Stomach (tissue), 9 donors: Measurements from ENCODE around the gene GOLGA6L9. TPM values are rescaled to one million over a fixed set of nuclear protein-coding genes. Genes with fewer than 3 reads are reported as not detected.
"Not testable (repeated sequence)": the region's sequence is repeated elsewhere in the genome, so short reads cannot be mapped to it uniquely, and the experiment has no call there.

Experiments
- DNase-seq, 2 donors: peaks; one replicate each; pipeline versions ENCODE4 v3.0.0 to v3.0.0-alpha.2; 2013 to 2019
- H3K27ac ChIP-seq, 5 donors: fragments of 200-600 bp in 4 of 5; sonication (generic) in 4 of 5; one replicate each; pipeline ENCODE4 v1.5.1; 2013 to 2019; ENCODE audit warnings: mild to moderate bottlenecking in 1 of 5, moderate library complexity in 1 of 5
- H3K27me3 ChIP-seq, 3 donors: fragments of 200-600 bp; sonication (generic); one replicate each; pipeline ENCODE4 v1.5.1; 2017 to 2019; ENCODE audit warnings: mixed run types in 1 of 3
- H3K36me3 ChIP-seq, 4 donors: fragments of 200-600 bp; sonication (generic); 1 replicate in 3 of 4; 2 replicates in 1 of 4; pipeline ENCODE4 v1.5.1; 2016 to 2019
- H3K4me1 ChIP-seq, 4 donors: fragments of 200-600 bp; sonication (generic); one replicate each; pipeline ENCODE4 v1.5.1; 2016 to 2019
- H3K4me3 ChIP-seq, 4 donors: fragments of 200-600 bp; sonication (generic) in 3 of 4; one replicate each; pipeline ENCODE4 v1.5.1; 2016 to 2019; ENCODE audit warnings: mild to moderate bottlenecking in 1 of 4
- H3K9me3 ChIP-seq, 4 donors: fragments of 200-600 bp; sonication (generic); one replicate each; pipeline ENCODE4 v1.5.1; 2016 to 2019
- CTCF ChIP-seq, 7 experiments: fragments of 450-650 bp in 4 of 7; fragments of 200-600 bp in 3 of 7; sonication (generic) in 3 of 7; IDR thresholded peaks; one replicate each; pipeline ENCODE4 v1.5.1; 2016 to 2019; ENCODE audit warnings: antibody characterized with exemption in 7 of 7, control low read depth in 2 of 7, mild to moderate bottlenecking in 1 of 7
- EP300 ChIP-seq: sonication (generic); formaldehyde crosslinking; IDR thresholded peaks from one replicate; pipeline ENCODE4 v1.6.1; 2017; ENCODE audit warnings: antibody characterized with exemption
- POLR2A ChIP-seq, 4 donors: fragments of 450-650 bp; IDR thresholded peaks; one replicate each; pipeline ENCODE4 v1.6.1; 2016; ENCODE audit warnings: antibody characterized with exemption in 4 of 4, control low read depth in 2 of 4, mild to moderate bottlenecking in 1 of 4, moderate library complexity in 1 of 4
- POLR2AphosphoS5 ChIP-seq, 3 donors: sonication (generic); formaldehyde crosslinking; IDR thresholded peaks; one replicate each; pipeline ENCODE4 v1.6.1; 2016; ENCODE audit warnings: antibody characterized with exemption in 3 of 3
- WGBS, 5 donors: extraction: QIAGEN DNeasy Blood & Tissue Kit in 3 of 5; methylation state at CpG; one replicate each; pipeline versions ENCODE4 v1.1.5 to v1.1.7; 2013 to 2018; 5-methylcytosine and 5-hydroxymethylcytosine counted together
- intact Hi-C: fragments of 100-400 bp; cut with DNase I; formaldehyde crosslinking; loops from one replicate; pipeline ENCODE4 v1.15.1; 2023; ENCODE audit warnings: low total_unique reads
- polyA plus RNA-seq, 3 donors: library from polyadenylated mRNA; stranded (reverse); fragments of 200-250 nt; gene quantifications; one replicate each; pipeline ENCODE4 v1.2.3, GENCODE V29; 2013
- total RNA-seq, 5 donors: library from RNA; depleted of rRNA; stranded (reverse); fragments of >200 nt; gene quantifications; one replicate each; pipeline versions ENCODE4 v1.1.0 to v1.2.3, GENCODE V29; 2014 to 2016
- donor health status: healthy with polysubstance abuse.
- donor health status: Bipolar disorder and iron deficiency.
- donor health status: healthy.

The GOLGA6L9 gene
- total and polyA plus RNA-seq, 8 donors, result 3.2 to 16.1 (median 11.3) TPM

- Histone ChIP-seq H3K4me1 (no peaks in the 10 kb centered on the region), H3K27me3 (no peaks in the 10 kb centered on the region), H3K36me3 (no peaks in the 10 kb centered on the region), H3K9me3 (no peaks in the 10 kb centered on the region), H3K27ac (no peak overlapping the region), H3K4me3 (no peak overlapping the region)
- intact Hi-C loops, result no loop called here
- no peak for DNase-seq
- WGBS, 5 donors, result 40 to 73% (median 60%) methylated on average over 3 of the region's 3 CpGs
- no peak for TF ChIP-seq POLR2AphosphoS5 (IDR thresholded peaks at IDR 0.05)
- TF ChIP-seq CTCF (IDR thresholded peaks at IDR 0.05), result no peak
- no peak for TF ChIP-seq POLR2A (IDR thresholded peaks at IDR 0.05)
- TF ChIP-seq EP300, result no peak
Observed at GRCh38 chr15:82397817-82398216, 31.8 kb upstream of the GOLGA6L9 start.

GRCh38 chr15:82398785-82399184 lies 30.8 kb upstream of the GOLGA6L9 start:
- TF ChIP-seq CTCF (IDR thresholded peaks at IDR 0.05) (no peak), POLR2A (IDR thresholded peaks at IDR 0.05) (no peak), POLR2AphosphoS5 (IDR thresholded peaks at IDR 0.05) (no peak), EP300 (no peak)
- intact Hi-C loops, result no loop called here
- H3K36me3 ChIP-seq, result no peaks in the 10 kb centered on the region
- no peak overlapping the region for H3K27ac ChIP-seq
- H3K4me1 ChIP-seq, result no peaks in the 10 kb centered on the region
- H3K9me3 ChIP-seq, result no peaks in the 10 kb centered on the region
- 100% methylated on average over 1 of the region's 1 CpG; no CpG with 5 or more reads in 3 of the 5 donors for whole genome bisulfite sequencing, 5 donors
- no peak for DNase-seq
- no peaks in the 10 kb centered on the region for H3K27me3 ChIP-seq
- H3K4me3 ChIP-seq, result no peak overlapping the region

GRCh38 chr15:82399366-82400103 lies 30.1 kb upstream of the GOLGA6L9 start:
- intact Hi-C loops, result not testable (repeated sequence)

GRCh38 chr15:82401918-82402317 lies 27.7 kb upstream of the GOLGA6L9 start:
- H3K27ac ChIP-seq, H3K27me3 ChIP-seq, intact Hi-C loops, DNase-seq, H3K4me3 ChIP-seq, H3K9me3 ChIP-seq, H3K4me1 ChIP-seq: not testable (repeated sequence)
- WGBS, 5 donors, result 91 to 99% (median 95%) methylated on average over 6 of the region's 6 CpGs
- peaks cover 4 to 10% (median 8%) of the 10 kb centered on the region in 4 donors for H3K36me3 ChIP-seq

More at GRCh38 chr15:82399366-82400103, 30.1 kb upstream of the GOLGA6L9 start:
- not testable (repeated sequence) for H3K36me3 ChIP-seq, DNase-seq, H3K9me3 ChIP-seq, H3K27ac ChIP-seq, H3K4me1 ChIP-seq, H3K4me3 ChIP-seq, H3K27me3 ChIP-seq
- 79 to 90% (median 86%) methylated on average over 5 of the region's 5 CpGs for WGBS, 5 donors

- H3K4me1 ChIP-seq, H3K4me3 ChIP-seq, intact Hi-C loops, H3K9me3 ChIP-seq, DNase-seq, H3K27me3 ChIP-seq, H3K27ac ChIP-seq: not testable (repeated sequence)
- H3K36me3 ChIP-seq, result peaks cover 4 to 10% (median 8%) of the 10 kb centered on the region in 4 donors
- WGBS, 5 donors, result 66 to 88% (median 76%) methylated on average over 1 of the region's 1 CpG
Observed at GRCh38 chr15:82402341-82402740, 27.3 kb upstream of the GOLGA6L9 start.

GRCh38 chr15:82406211-82406610 lies 23.4 kb upstream of the GOLGA6L9 start:
- 33 to 56% (median 47%) methylated on average over 2 of the region's 2 CpGs for WGBS, 5 donors
- H3K36me3 ChIP-seq, result peaks cover 4 to 10% (median 8%) of the 10 kb centered on the region in 4 donors
- H3K4me1 ChIP-seq, H3K27me3 ChIP-seq, intact Hi-C loops, H3K4me3 ChIP-seq, H3K9me3 ChIP-seq, H3K27ac ChIP-seq: not testable (repeated sequence)
- DNase-seq, result peak in 1 of 2 donors; percentile 5

- H3K27me3 ChIP-seq, intact Hi-C loops, DNase-seq, H3K36me3 ChIP-seq, H3K4me3 ChIP-seq, H3K9me3 ChIP-seq, H3K27ac ChIP-seq: not testable (repeated sequence)
- WGBS, 5 donors, result 61 to 79% (median 74%) methylated on average over 4 of the region's 4 CpGs
- peaks cover 0 to 11% (median 5%) of the 10 kb centered on the region in 4 donors for H3K4me1 ChIP-seq
Observed at GRCh38 chr15:82410306-82410705, 19.3 kb upstream of the GOLGA6L9 start.

GRCh38 chr15:82411595-82411994 lies 18.0 kb upstream of the GOLGA6L9 start:
- H3K4me1 ChIP-seq, result peaks cover 0 to 16% (median 5%) of the 10 kb centered on the region in 4 donors
- 95 to 100% (median 100%) methylated on average over 1 of the region's 1 CpG for WGBS, 5 donors
- DNase-seq, H3K27ac ChIP-seq, H3K36me3 ChIP-seq, H3K4me3 ChIP-seq, H3K9me3 ChIP-seq, intact Hi-C loops, H3K27me3 ChIP-seq: not testable (repeated sequence)
